ENCODE data around the gene EPX. TPM values are rescaled to one million over a fixed set of nuclear protein-coding genes. Genes with fewer than 3 reads are reported as not detected.

The EPX gene
- polyA plus RNA-seq, 1 donor (not counting 4 experiments of a cell fraction or from before 2014, with no cell fraction given): not detected

- TF ChIP-seq, protein P1, sequence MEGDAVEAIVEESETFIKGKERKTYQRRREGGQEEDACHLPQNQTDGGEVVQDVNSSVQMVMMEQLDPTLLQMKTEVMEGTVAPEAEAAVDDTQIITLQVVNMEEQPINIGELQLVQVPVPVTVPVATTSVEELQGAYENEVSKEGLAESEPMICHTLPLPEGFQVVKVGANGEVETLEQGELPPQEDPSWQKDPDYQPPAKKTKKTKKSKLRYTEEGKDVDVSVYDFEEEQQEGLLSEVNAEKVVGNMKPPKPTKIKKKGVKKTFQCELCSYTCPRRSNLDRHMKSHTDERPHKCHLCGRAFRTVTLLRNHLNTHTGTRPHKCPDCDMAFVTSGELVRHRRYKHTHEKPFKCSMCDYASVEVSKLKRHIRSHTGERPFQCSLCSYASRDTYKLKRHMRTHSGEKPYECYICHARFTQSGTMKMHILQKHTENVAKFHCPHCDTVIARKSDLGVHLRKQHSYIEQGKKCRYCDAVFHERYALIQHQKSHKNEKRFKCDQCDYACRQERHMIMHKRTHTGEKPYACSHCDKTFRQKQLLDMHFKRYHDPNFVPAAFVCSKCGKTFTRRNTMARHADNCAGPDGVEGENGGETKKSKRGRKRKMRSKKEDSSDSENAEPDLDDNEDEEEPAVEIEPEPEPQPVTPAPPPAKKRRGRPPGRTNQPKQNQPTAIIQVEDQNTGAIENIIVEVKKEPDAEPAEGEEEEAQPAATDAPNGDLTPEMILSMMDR (optimal IDR thresholded peaks at IDR 0.05 in 1 of 3, IDR thresholded peaks at IDR 0.05 in 1 of 3, conservative IDR thresholded peaks at IDR 0.05 in 1 of 3; ENCODE audit: extremely low read depth in 1 of 3, insufficient read depth in 2 of 3, low read length in 3 of 3): no peak
- no peak for TF ChIP-seq EZH2 (IDR thresholded peaks at IDR 0.05; ENCODE audit: low read length)
- no peaks in the 10 kb centered on the region for H3K9me1 ChIP-seq (ENCODE audit: control insufficient read depth, extremely low read depth, insufficient read depth, low read length)
- dilution Hi-C loops (cut with MboI; ENCODE audit: extremely low pct_ligation_motif_present, low sequenced_read_pairs): no loop called here
- H3K4me2 ChIP-seq (ENCODE audit: control insufficient read depth, extremely low read depth, insufficient read depth, low read depth, low read length): no peak overlapping the region
- H3K9ac ChIP-seq (ENCODE audit: control insufficient read depth, extremely low read depth, insufficient read depth, low read length): no peak overlapping the region
- H3K4me3 ChIP-seq (ENCODE audit: control insufficient read depth in 2 of 3, extremely low read depth in 1 of 3, insufficient read depth in 2 of 3, low read depth in 1 of 3, low read length in 3 of 3): no peak overlapping the region
- peaks cover 13 to 18% of the 10 kb centered on the region in 2 experiments for H3K36me3 ChIP-seq (ENCODE audit: control insufficient read depth in 2 of 2, extremely low read depth in 1 of 2, insufficient read depth in 2 of 2, low read length in 2 of 2)
- H3K79me2 ChIP-seq (ENCODE audit: control insufficient read depth, insufficient read depth, low read length): no peaks in the 10 kb centered on the region
- H3K27me3 ChIP-seq (ENCODE audit: control insufficient read depth, extremely low read depth, insufficient read depth, low read length): no peaks in the 10 kb centered on the region
- H2AFZ ChIP-seq (ENCODE audit: control insufficient read depth, low read length): no peak overlapping the region
- FAIRE-seq (no peak), DNase-seq (ENCODE audit: low read depth, low spot score) (no peak)
- H4K20me1 ChIP-seq (ENCODE audit: control insufficient read depth, extremely low read depth, insufficient read depth, low read length): no peaks in the 10 kb centered on the region
- H3K9me3 ChIP-seq (ENCODE audit: control insufficient read depth, low read depth, low read length): no peaks in the 10 kb centered on the region
- no peak overlapping the region for H3K27ac ChIP-seq (ENCODE audit: control insufficient read depth, insufficient read depth, low read length)
- no peaks in the 10 kb centered on the region for H3K4me1 ChIP-seq (ENCODE audit: control insufficient read depth, extremely low read depth, insufficient read depth, low read length)
Observed at GRCh38 chr17:58208344-58208743, 15.8 kb downstream of the EPX start.

DNA sequence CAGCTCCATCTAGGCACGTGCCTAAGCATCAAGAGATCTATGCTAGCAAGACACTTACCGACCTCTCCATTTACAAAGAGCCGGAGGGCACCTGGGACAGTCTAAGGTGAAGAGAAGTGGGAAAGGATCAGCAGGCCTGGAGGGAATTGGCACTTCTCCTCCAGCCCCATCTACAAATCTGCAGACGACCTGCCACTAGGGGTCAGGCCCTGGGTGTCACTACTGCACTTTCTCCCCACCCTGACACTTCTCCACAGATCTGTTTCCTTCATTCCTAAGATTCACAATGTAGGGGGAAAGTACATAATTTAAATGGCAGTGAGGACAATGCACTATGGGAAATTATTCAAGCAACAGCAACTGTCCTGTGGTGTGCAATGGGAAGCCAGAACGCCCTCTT lies 18.4 kb downstream of the EPX start:
- H3K4me2 ChIP-seq (ENCODE audit: control insufficient read depth, extremely low read depth, insufficient read depth, low read depth, low read length): no peak overlapping the region
- no peaks in the 10 kb centered on the region for H3K9me1 ChIP-seq (ENCODE audit: control insufficient read depth, extremely low read depth, insufficient read depth, low read length)
- no peak overlapping the region for H3K9ac ChIP-seq (ENCODE audit: control insufficient read depth, extremely low read depth, insufficient read depth, low read length)
- no peak overlapping the region for H2AFZ ChIP-seq (ENCODE audit: control insufficient read depth, low read length)
- TF ChIP-seq, protein P1 (optimal IDR thresholded peaks at IDR 0.05 in 1 of 3, IDR thresholded peaks at IDR 0.05 in 1 of 3, conservative IDR thresholded peaks at IDR 0.05 in 1 of 3; ENCODE audit: extremely low read depth in 1 of 3, insufficient read depth in 2 of 3, low read length in 3 of 3): peak; percentile 17 to 38 (median 28)
- no peak for TF ChIP-seq EZH2 (IDR thresholded peaks at IDR 0.05; ENCODE audit: low read length)
- H3K9me3 ChIP-seq (ENCODE audit: control insufficient read depth, low read depth, low read length): no peaks in the 10 kb centered on the region
- no peaks in the 10 kb centered on the region for H3K27me3 ChIP-seq (ENCODE audit: control insufficient read depth, extremely low read depth, insufficient read depth, low read length)
- dilution Hi-C loops (cut with MboI; ENCODE audit: extremely low pct_ligation_motif_present, low sequenced_read_pairs): no loop called here
- no peak overlapping the region for H3K27ac ChIP-seq (ENCODE audit: control insufficient read depth, insufficient read depth, low read length)
- H3K4me3 ChIP-seq (ENCODE audit: control insufficient read depth in 2 of 3, extremely low read depth in 1 of 3, insufficient read depth in 2 of 3, low read depth in 1 of 3, low read length in 3 of 3): no peak overlapping the region
- H3K36me3 ChIP-seq (ENCODE audit: control insufficient read depth in 2 of 2, extremely low read depth in 1 of 2, insufficient read depth in 2 of 2, low read length in 2 of 2): peaks cover 13 to 21% of the 10 kb centered on the region in 2 experiments
- H3K4me1 ChIP-seq (ENCODE audit: control insufficient read depth, extremely low read depth, insufficient read depth, low read length): no peaks in the 10 kb centered on the region
- H4K20me1 ChIP-seq (ENCODE audit: control insufficient read depth, extremely low read depth, insufficient read depth, low read length): no peaks in the 10 kb centered on the region
- no peaks in the 10 kb centered on the region for H3K79me2 ChIP-seq (ENCODE audit: control insufficient read depth, insufficient read depth, low read length)
- no peak for FAIRE-seq
- no peak for DNase-seq (ENCODE audit: low read depth, low spot score)

Data from keratinocyte (primary cell).